ENCODE results near the gene ISG15. TPM values are rescaled to one million over a fixed set of nuclear protein-coding genes. Genes with fewer than 3 reads are reported as not detected.
A peak's percentile ranks its signal among the peaks of the same experiment; 100 is the strongest.

ISG15 gene
- total and polyA plus RNA-seq, 2 of the 13 experiments (the other 11 are each of a cell fraction or from before 2014, with no cell fraction given), result 42.1 to 54.9 TPM

- TF ChIP-seq ZNF230 (CRISPR knock-in tag; IDR thresholded peaks at IDR 0.05) (no peak), ZFP36 (IDR thresholded peaks at IDR 0.05; ENCODE audit: borderline replicate concordance, low read depth, low read length, partially characterized antibody) (no peak), JUN (CRISPR knock-in tag; IDR thresholded peaks at IDR 0.05) (no peak), ZNF383 (CRISPR knock-in tag; IDR thresholded peaks at IDR 0.05; ENCODE audit: borderline replicate concordance) (no peak), THAP11 (CRISPR knock-in tag; IDR thresholded peaks at IDR 0.05) (no peak), HNF4G (IDR thresholded peaks at IDR 0.05; ENCODE audit: borderline replicate concordance, low read depth, low read length) (peak; percentile 78; the same call in 1 of the 2 replicates), HNF4G (CRISPR knock-in tag; IDR thresholded peaks at IDR 0.05; ENCODE audit: borderline replicate concordance, low read depth) (peak; percentile 43; the same call in 1 of the 2 replicates), ZNF17 (CRISPR knock-in tag; IDR thresholded peaks at IDR 0.05) (no peak), NFIC (IDR thresholded peaks at IDR 0.05; ENCODE audit: low read length) (no peak), LRRFIP1 (CRISPR knock-in tag; conservative IDR thresholded peaks at IDR 0.05) (no peak), DMAP1 (CRISPR knock-in tag; IDR thresholded peaks at IDR 0.05) (no peak), FOXJ3 (CRISPR knock-in tag; IDR thresholded peaks at IDR 0.05; ENCODE audit: borderline replicate concordance) (no peak), ZNF773 (CRISPR knock-in tag; IDR thresholded peaks at IDR 0.05; ENCODE audit: borderline replicate concordance) (no peak), ZNF510 (CRISPR knock-in tag; IDR thresholded peaks at IDR 0.05; ENCODE audit: low read depth) (no peak), ZBTB42 (CRISPR knock-in tag; IDR thresholded peaks at IDR 0.05) (no peak), ZHX2 (IDR thresholded peaks at IDR 0.05; ENCODE audit: low read depth) (no peak), ZHX2 (CRISPR knock-in tag; IDR thresholded peaks at IDR 0.05; ENCODE audit: borderline replicate concordance) (no peak), ZFP62 (CRISPR knock-in tag; IDR thresholded peaks at IDR 0.05) (no peak)
- TF ChIP-seq, protein P1, sequence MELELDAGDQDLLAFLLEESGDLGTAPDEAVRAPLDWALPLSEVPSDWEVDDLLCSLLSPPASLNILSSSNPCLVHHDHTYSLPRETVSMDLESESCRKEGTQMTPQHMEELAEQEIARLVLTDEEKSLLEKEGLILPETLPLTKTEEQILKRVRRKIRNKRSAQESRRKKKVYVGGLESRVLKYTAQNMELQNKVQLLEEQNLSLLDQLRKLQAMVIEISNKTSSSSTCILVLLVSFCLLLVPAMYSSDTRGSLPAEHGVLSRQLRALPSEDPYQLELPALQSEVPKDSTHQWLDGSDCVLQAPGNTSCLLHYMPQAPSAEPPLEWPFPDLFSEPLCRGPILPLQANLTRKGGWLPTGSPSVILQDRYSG (CRISPR knock-in tag; IDR thresholded peaks at IDR 0.05), result no peak
- TF ChIP-seq, protein P2, sequence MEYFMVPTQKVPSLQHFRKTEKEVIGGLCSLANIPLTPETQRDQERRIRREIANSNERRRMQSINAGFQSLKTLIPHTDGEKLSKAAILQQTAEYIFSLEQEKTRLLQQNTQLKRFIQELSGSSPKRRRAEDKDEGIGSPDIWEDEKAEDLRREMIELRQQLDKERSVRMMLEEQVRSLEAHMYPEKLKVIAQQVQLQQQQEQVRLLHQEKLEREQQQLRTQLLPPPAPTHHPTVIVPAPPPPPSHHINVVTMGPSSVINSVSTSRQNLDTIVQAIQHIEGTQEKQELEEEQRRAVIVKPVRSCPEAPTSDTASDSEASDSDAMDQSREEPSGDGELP (IDR thresholded peaks at IDR 0.05; ENCODE audit: borderline replicate concordance, low read depth), result no peak
Observed at GRCh38 chr1:995665-996633, 17.3 kb upstream of the ISG15 start (continued).

Measured in HepG2 (cell line).